ENCODE measurements around the gene INSM1.

INSM1 gene, protein sequence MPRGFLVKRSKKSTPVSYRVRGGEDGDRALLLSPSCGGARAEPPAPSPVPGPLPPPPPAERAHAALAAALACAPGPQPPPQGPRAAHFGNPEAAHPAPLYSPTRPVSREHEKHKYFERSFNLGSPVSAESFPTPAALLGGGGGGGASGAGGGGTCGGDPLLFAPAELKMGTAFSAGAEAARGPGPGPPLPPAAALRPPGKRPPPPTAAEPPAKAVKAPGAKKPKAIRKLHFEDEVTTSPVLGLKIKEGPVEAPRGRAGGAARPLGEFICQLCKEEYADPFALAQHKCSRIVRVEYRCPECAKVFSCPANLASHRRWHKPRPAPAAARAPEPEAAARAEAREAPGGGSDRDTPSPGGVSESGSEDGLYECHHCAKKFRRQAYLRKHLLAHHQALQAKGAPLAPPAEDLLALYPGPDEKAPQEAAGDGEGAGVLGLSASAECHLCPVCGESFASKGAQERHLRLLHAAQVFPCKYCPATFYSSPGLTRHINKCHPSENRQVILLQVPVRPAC

DNA sequence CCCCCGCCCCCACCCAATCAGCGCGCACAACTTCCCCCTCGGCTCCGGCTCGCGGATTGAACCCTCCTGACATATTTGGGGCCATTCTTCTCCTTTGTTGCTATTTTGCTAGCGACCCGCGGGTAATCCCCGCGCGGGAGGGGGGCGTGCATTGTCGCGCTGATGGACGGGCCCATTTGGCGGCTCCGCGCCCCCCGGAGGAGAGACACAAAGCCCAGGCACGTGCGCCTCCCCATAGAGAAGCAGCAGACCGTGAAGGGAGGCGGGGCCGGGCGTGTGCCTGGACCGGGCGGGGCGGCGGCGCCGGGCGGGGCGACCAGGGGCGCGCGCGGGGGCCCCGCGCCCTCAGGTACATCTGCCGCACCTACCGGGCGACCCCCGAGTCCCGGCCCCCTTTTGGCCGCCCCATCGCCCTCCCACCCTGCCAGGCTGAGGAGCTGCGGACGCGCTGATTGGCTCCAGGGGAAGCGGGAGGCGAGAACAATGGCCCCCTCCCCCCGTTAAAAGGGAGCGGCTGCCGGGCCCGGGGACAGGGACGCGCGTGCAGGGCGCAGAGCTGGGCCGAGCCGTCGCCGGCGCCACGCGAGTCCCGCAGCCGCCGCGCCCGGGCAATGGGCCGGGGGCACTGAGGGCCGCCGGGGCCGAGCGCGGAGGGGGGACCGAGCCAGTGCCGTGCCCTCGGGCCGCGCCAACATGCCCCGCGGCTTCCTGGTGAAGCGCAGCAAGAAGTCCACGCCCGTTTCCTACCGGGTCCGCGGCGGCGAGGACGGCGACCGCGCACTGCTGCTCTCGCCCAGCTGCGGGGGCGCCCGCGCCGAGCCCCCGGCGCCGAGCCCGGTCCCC, at the start of gene INSM1:
INSM1 (plus strand) TSS at position 530 of the 843 bp plus-strand sequence; CDS start at position 694, 164 bp downstream.
- no peak for DNase-seq (ENCODE audit: low read depth)
- TF ChIP-seq, protein P1, sequence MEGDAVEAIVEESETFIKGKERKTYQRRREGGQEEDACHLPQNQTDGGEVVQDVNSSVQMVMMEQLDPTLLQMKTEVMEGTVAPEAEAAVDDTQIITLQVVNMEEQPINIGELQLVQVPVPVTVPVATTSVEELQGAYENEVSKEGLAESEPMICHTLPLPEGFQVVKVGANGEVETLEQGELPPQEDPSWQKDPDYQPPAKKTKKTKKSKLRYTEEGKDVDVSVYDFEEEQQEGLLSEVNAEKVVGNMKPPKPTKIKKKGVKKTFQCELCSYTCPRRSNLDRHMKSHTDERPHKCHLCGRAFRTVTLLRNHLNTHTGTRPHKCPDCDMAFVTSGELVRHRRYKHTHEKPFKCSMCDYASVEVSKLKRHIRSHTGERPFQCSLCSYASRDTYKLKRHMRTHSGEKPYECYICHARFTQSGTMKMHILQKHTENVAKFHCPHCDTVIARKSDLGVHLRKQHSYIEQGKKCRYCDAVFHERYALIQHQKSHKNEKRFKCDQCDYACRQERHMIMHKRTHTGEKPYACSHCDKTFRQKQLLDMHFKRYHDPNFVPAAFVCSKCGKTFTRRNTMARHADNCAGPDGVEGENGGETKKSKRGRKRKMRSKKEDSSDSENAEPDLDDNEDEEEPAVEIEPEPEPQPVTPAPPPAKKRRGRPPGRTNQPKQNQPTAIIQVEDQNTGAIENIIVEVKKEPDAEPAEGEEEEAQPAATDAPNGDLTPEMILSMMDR (IDR thresholded peaks at IDR 0.05; ENCODE audit: low read length, missing control alignments): no peak
- H3K4me3 ChIP-seq (replicated peaks; ENCODE audit: low read depth, low read length): no peak within 1 kb of the TSS

DNA sequence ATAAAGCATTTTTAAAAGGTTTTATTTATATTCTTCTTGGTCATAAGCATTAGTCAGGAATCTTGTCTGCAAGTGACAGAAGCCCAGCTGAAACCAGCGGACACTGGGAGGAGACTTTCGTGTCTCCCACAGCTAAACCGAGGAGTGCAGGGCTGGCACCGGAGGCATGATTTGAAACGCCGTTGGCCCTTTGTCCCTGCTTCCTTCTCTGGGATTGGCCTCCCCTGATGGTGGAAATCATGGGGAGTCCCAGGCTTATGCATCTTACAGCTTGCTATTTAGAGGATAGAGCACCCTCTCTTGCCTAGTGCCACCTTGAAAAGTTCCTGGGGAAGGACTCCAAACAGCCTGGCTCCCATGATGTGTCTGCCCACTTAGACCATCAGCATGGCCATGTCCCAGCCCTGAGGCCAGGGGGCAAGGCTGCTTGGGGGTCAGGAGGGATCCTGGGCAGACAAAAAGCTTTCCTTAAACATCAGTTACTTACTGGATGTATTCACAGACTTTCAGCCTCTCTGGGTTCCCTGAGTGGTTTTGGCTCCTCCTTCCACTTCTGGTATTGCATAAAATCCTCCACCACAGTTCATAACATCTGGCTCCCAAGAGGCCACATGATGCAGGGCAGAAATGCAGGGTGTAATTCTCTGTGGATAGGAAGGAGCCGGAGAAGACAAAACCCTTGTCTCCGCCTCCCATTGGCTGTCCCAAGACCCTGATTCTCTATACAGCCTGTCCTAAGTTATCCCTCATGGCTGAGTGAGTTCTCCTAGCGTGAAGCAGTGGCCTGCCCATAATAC, 49.3 kb upstream of the INSM1 start:
- H3K4me3 ChIP-seq (replicated peaks; ENCODE audit: low read depth, low read length): no peak overlapping the region
- TF ChIP-seq, protein P1 (IDR thresholded peaks at IDR 0.05; ENCODE audit: low read length, missing control alignments): no peak
- DNase-seq (ENCODE audit: low read depth): no peak

DNA sequence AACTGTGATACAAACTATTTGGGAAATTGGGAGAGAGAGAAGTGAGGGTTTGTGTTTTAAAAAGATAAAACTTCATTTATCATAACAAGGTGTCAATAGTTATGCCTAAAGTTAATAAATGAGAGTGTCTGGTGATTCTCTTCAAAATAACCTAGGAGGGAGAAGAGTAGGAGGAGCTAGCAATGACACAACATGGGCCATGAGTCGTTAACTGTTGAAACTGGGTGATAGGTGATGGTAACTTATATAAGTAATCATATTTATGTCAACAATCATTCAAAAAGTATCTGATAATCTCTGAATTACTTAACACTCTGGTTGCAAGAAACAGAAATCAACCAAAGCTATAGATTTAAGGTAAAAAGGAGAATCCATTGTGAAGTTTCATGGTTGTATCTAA, 46.8 kb upstream of the INSM1 start:
- TF ChIP-seq, protein P1 (IDR thresholded peaks at IDR 0.05; ENCODE audit: low read length, missing control alignments): no peak
- H3K4me3 ChIP-seq (replicated peaks; ENCODE audit: low read depth, low read length): no peak overlapping the region
- DNase-seq (ENCODE audit: low read depth): no peak

DNA sequence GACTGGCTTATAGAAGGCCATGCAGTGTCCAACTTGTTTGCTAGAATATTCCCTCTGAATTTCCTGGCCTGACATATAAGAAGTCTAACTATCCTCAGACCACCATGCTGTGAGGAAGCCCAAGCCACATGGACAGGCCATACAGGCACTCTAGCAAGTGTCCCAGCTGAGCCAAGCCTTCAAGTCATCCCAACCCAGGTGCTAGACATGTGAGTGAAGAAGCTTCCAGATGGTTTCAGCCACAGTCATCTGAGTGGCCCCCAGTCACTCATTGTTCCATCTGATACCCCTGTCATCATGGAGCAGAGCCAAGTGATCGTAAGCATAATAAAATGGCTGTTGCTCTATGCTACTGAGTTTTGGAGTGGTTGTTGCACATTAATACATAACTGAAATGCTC, 46.0 kb upstream of the INSM1 start:
- TF ChIP-seq, protein P1 (IDR thresholded peaks at IDR 0.05; ENCODE audit: low read length, missing control alignments): no peak
- DNase-seq (ENCODE audit: low read depth): no peak
- no peak overlapping the region for H3K4me3 ChIP-seq (replicated peaks; ENCODE audit: low read depth, low read length)

DNA sequence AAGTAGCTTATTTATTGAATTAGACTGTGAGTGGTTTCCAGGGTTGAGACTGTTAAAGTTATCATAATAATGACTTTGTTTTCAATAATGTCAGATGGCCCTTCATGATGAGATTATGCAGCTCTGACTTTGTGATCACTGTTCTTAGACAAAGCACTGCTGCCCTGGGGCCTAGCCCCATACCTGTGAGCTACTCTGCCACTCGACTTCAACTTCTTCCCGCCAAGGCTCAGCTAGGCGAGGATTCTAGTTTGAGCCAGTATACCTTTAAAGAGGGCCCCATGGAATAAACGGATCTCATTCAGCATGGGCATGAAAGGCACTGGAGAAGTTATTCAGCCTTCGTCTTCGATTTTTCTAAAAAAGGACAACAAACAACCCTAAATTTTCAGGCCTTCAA, 45.0 kb upstream of the INSM1 start:
- no peak for DNase-seq (ENCODE audit: low read depth)
- TF ChIP-seq, protein P1 (IDR thresholded peaks at IDR 0.05; ENCODE audit: low read length, missing control alignments): no peak
- H3K4me3 ChIP-seq (replicated peaks; ENCODE audit: low read depth, low read length): no peak overlapping the region

DNA sequence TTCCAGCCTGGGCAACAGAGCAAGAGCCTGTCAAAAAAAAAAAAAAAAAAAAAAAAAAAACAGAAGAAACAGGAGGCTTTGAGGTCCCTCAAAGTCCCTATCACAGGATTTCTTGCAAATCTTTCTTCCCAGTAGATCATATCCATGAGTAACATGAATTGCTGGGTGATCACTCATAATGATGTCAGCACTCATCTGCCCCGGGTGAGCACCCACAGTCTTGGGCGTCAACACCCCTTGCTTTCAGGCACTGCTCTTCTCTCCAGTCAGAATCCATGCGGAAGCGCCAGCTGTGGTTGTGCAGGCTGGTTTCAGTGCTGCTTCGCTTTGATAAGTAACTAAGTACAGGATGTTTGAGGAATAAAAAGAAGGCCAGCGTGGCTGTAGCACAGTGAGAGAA, 40.2 kb upstream of the INSM1 start:
- no peak overlapping the region for H3K4me3 ChIP-seq (replicated peaks; ENCODE audit: low read depth, low read length)
- TF ChIP-seq, protein P1 (IDR thresholded peaks at IDR 0.05; ENCODE audit: low read length, missing control alignments): no peak
- DNase-seq (ENCODE audit: low read depth): no peak
